ENCODE data around the gene UHRF1. TPM values are rescaled to one million over a fixed set of nuclear protein-coding genes. Genes with fewer than 3 reads are reported as not detected.
"Not testable (repeated sequence)": the region's sequence is repeated elsewhere in the genome, so short reads cannot be mapped to it uniquely, and the experiment has no call there.

UHRF1 gene
- total RNA-seq, 1 experiment from 2014 or later, result 40.7 TPM

DNA sequence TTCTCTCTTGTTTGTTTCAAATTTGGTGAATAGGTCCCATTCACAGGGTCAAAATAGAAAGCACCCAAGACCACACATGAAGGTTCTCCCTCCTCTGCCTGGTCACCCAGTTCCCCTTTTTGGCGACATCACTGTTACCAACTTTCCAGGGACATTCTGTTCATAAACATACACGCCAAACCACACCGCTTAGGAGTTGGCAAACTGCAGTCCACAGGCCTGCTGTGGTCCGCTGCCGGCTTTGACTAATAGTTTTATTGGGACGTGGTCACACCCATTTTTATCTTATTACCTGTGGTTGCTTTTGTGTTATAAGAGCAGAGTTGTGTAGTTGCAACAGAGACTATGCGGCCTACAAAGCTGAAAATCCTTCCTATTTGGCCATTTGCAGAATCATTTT, 24.2 kb downstream of the UHRF1 start:
- no peak for DNase-seq (ENCODE audit: low read depth)

DNA sequence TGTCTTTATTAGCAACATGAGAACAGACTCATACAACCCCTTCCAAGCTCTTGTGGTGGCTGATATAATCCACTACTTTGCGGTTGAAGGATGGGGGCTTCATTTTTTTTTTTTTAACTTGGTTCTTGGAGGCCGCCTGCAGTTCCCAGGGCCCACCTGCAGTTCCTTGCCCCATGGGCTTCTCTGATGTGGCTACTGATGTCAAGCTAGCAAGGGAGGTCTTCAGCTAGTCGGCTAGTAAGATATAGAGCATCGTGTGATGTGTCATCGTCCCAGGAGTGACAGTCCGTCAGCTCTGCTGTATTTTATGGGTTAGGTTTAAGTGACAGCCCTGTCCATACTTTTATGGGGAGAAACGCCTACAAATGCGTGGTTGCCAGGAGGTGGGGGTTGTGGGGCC, 26.1 kb downstream of the UHRF1 start:
- DNase-seq (ENCODE audit: low read depth), result no peak

DNA sequence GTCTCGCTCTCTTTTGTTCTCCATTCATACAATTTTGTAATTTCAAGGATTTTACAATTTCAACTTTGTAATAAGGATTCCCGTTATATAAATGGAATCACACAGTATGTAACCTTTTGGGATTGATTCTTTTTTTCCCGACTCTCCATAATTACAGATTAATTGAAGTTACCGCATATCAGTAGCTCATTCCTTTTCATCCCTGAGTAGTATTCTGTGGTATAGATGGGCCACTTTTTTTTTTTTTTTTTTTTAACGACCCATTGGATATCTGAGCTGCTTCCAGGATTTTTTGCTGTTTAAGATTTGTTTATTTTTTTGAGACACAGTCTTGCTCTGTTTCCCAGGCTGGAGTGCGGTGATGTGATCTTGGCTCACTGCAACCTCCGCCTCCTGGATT, 27.8 kb downstream of the UHRF1 start:
- DNase-seq (ENCODE audit: low read depth), result no peak

DNA sequence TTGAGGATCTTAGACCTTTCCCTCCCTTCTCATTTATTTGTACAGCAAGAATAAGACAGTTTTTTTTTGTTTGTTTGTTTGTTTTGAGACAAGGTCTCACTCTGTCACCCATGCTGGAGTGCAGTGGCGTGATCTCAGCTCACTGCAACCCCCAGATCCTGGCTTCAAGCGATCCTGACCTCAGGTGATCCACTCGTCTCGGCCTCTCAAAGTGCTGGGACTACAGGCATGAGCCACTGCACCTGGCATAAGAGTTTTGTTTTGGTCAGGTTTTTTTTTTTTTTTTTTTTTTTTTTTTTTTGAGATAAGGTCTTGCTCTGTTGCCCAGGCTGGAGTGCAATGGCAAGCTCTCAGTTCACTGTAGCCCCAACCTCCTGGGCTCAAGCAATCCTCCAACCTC, 29.2 kb downstream of the UHRF1 start:
- not testable (repeated sequence) for DNase-seq (ENCODE audit: low read depth)

DNA sequence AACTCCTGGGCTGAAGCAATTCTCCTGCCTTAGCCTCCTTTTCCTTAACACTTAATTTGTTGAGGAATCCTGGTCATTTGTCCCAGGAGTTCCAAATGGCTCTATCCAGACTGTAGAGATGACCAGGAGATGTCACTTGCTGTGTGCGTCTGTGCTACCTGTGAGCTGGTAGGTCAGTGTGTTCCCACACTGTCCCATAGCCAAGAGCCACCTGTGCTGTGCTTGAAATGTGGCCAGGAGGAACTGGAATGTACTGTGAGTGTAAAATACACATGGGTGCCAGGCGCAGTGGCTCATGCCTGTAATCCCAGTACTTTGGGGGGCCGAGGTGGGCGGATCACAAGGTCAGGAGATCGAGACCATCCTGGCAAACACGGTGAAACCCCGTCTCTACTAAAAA, 30.2 kb downstream of the UHRF1 start:
- no peak for DNase-seq (ENCODE audit: low read depth)

DNA sequence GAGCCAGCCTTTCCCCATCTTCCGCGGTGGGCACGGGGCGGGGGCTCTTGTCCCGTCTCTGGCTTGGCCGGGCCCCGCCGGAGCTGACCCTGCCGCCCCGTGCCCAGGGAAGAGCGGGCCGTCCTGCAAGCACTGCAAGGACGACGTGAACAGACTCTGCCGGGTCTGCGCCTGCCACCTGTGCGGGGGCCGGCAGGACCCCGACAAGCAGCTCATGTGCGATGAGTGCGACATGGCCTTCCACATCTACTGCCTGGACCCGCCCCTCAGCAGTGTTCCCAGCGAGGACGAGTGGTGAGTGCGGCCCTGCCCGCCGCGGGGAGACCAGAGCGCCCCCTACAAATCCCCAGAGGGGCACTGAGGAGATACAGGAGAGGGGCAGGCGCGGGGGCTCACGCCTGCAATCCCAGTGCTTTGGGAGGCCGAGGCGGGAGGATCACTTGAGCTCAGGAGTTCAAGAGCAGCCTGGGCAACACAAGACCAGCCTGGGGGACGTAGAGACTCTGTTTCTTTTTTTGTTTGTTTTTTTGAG, 32.4 kb downstream of the UHRF1 start:
- DNase-seq (ENCODE audit: low read depth), result not testable (repeated sequence)

DNA sequence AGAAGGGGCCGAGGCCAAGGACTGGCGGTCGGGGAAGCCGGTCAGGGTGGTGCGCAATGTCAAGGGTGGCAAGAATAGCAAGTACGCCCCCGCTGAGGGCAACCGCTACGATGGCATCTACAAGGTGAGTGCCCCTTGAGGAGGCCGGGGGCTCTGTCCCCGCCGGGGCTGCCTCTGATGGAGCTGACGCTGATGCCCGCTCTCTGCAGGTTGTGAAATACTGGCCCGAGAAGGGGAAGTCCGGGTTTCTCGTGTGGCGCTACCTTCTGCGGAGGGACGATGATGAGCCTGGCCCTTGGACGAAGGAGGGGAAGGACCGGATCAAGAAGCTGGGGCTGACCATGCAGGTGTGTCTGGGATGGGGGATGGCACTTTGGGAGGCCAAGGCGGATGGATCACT, 41.3 kb downstream of the UHRF1 start:
- not testable (repeated sequence) for DNase-seq (ENCODE audit: low read depth)

DNA sequence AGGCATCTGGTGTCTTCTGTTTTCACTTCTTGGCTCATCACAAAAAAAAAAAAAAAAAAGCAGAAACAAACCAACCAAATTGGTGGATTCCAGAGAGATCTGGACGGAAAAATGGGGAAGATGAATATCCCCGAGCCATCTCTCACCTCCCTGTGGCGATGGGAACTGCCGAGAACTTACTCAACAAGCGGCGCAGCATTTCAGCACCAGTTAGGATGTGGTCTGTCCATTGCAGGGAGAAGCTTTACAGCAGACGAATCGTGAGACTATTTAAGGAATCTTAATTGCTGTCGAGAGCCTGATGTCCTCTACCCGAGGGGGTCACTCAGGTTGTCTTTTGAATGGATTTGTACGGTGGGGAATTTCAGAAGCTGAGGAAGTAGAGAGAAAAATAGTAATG, 42.4 kb downstream of the UHRF1 start:
- DNase-seq (ENCODE audit: low read depth), result no peak

DNA sequence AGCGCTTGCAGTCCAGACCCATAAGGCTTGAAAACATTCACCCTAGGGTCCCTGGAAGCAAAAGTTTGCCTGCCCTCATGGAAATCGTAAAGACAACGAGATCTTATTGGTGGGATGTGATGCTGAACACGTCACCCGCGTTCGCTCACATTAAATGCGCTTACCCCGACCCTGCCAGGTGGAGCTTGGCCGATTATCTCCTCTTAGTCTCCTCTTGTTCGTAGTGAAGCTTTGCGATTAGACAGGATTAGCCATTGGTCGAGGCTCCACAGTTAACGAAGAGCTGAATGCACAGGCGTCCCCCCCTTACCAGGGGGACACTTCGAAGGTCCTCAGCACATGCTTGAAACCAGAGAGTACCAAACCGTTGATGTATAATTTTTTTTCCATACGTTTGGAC, 43.6 kb downstream of the UHRF1 start:
- DNase-seq (ENCODE audit: low read depth), result no peak

DNA sequence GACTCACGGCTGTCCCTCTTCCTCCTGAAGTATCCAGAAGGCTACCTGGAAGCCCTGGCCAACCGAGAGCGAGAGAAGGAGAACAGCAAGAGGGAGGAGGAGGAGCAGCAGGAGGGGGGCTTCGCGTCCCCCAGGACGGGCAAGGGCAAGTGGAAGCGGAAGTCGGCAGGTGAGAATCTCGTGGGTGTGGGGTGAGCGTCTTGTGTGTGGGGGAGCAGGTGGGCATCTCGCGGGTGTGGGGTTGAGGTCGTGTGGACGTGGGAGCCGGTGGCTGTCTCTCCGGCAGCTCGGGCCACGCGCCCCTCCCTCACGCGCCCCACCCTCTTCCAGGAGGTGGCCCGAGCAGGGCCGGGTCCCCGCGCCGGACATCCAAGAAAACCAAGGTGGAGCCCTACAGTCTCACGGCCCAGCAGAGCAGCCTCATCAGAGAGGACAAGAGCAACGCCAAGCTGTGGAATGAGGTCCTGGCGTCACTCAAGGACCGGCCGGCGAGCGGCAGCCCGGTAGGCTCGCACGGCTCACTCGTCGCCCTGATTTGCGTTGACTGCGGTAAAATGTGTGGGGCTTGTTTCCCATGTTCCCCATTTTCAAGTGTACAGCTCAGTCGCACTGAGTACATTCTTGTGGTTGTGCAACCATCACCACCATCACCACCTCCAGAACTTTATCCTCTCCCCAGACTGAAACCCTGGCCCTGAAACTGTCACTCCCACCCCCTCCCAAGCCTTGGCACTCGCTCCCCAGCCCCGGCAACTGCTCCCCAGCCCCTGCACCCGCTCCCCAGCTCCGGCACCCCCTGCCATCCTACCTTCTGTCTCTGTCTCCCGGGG, 45.2 kb downstream of the UHRF1 start:
- not testable (repeated sequence) for DNase-seq (ENCODE audit: low read depth)

DNA sequence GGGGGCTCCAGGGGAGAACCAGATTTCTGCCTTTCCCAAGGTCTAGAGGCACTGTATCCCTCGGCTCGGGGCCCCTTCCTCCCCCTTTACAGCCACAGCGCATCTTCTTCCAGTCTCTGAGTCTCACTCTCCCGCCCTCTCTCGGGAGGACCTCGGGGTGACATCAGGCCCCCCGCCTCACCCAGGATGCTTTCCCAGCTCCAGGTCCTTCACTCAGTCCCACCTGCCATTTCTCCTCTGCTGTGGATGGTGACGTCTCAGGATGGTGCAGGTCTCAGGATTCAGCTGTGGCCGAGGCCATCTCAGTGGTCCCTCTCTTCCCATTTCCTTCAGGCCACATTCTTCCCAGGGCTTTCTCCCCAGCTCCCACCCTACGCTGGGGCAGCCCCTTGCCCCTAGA, 46.0 kb downstream of the UHRF1 start:
- DNase-seq (ENCODE audit: low read depth), result no peak

DNA sequence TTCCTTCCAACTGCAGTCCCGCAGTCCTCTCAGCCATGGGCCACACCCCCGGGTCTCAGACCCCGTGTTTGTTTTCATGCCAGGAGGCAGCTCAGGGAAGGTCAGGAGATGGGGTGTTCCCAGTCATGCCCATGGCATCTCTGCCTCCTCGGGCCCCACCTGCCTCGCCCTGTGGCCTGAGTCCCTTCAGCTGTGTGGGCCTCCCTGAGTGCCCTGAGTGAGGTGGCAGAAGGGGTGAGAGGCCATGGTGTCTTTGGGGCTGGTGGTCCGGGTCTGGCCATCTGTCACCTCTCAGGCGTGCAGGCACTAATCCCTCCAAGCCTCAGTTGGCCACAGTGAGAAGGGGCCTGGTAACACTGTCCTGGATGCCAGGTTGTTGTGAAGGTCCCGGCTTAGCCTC, 48.7 kb downstream of the UHRF1 start:
- no peak for DNase-seq (ENCODE audit: low read depth)

DNA sequence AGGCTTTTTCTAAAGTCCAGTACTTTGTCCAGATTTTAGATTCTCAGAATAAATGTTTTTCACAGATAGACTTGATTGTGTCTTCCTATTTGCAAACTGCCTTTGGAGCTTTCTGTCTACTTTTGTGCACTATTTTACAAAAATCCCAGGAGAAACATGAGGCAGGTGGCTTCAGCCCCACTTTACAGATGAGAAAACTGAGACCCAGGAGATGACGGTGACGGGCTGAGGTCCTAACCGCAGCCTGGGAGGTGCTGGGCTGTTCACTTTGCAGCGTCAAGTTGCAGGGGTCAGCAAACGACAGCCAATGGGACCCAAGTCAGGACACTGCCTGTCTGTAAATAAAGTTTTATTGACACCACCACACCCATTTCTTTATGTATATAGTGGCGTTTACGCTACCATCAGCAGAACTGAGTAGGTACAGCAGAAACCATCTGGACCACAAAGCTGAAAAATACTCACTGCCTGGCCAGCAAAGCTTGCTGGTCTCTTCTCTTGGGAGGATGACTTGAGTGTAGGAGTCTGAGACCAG, 52.9 kb downstream of the UHRF1 start:
- no peak for DNase-seq (ENCODE audit: low read depth)

DNA sequence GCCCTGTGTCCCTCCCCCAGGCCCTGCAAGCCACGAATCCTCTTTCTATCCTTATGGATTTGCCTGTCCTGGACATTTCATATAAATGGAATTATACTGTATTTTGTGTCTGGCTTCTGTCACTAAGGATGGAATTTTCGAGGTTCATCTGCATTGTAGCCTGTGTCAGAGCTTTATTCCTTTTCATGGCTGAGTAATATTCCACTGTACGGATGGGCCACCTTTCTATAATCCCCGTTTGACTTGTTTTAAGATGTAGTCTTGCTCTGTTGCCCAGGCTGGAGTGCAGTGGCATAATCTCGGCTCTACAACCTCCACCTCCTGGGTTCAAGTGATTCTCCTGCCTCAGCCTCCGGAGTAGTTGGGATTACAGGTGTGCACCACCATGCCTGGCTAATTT, 55.8 kb downstream of the UHRF1 start:
- DNase-seq (ENCODE audit: low read depth), result no peak

DNA sequence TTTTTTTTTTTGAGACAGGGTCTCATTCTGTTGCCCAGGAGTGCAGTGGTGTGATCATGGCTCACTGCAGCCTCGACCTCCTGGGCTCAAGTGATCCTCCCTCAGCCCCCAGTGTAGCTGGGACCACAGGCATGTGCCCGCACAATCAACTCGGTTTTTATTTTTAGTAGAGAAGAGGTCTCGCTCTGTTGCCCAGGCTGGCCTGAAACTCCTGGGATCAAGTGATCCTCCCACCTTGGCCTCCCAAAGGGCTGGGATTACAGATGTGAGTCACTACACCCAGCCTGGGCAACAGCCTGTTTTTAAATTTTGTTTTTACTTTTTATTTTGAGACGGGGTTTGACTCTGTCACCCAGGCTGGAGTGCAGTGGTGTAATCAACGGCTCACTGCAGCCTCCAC, 57.3 kb downstream of the UHRF1 start:
- no peak for DNase-seq (ENCODE audit: low read depth)

DNA sequence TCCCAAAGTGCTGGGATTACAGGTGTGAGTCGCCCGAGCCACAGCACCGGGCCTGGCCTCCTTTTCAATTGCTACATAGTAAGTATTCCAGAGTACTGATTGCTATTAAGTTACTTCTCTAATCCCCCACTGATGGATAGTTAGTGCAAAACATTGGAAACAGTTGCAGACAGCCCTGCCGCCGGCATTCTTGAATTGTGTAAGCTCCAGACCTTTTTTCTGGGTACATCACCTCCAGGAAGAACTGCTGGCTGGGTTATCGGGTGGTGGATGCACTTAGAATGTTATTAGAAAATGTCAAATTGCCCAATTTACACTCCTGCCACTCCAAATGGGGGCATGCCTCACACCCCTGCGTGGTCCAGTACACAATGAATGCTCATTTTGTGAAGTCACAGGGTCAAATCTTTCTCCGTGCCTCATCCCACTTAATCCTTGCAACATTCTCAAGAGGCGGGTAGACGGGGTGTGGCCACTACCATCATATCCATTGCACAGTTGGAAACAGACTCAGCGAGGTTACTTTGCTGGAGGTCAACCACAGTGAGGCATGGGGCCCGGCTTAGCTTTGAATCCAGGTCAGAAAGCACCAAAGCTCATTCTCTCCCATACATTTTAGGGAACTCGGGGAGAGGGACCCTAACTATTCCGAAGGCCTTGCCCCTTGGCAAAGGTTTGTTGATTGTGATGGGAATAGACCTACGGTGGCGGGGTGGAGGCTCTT, 58.6 kb downstream of the UHRF1 start:
- peak; percentile 13 for DNase-seq (ENCODE audit: low read depth)

DNA sequence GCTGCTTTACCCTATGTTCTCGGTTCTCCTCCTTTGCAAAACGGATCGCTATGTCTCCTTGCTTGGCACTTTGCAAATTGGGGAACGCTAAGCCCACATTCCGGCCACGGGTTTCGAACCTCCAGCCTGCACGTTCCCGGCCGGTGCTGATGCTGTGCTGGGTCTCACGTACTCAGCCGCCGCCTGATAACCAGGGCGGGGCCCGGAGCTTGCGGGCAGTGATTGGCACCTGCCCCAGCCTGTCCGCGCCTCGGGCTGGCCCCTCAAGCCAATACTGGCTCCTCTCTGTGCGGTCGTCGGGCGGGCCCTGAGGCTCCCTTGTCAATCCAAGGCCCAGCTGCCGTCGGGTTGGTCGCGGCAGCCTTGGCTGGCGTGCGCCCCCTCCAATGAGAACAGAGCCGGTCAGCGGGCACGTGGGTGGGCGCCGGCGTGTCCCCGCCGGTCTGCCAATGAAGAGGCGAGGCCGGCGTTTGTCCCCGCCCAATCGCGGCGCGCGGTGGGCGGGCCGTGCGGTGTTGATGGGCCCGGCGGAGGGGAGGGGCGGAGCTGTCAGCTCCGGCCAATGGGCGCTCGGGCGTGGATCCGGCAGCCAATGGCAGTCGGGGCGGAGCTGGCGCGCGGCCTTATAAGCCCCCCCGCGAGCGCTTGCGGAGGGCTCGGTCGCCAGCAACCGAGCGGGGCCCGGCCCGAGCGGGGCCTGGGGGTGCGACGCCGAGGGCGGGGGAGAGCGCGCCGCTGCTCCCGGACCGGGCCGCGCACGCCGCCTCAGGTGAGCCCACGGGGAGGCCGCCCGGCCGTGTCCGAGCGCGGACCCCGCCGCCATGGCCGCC, 59.4 kb downstream of the UHRF1 start, which contains the start of gene KDM4B:
Gene KDM4B (plus strand): TSS at position 652 of the 830 bp plus-strand sequence. CDS start 63,778 bp downstream, outside the sequence.
- DNase-seq (ENCODE audit: low read depth), result peak; percentile 98

DNA sequence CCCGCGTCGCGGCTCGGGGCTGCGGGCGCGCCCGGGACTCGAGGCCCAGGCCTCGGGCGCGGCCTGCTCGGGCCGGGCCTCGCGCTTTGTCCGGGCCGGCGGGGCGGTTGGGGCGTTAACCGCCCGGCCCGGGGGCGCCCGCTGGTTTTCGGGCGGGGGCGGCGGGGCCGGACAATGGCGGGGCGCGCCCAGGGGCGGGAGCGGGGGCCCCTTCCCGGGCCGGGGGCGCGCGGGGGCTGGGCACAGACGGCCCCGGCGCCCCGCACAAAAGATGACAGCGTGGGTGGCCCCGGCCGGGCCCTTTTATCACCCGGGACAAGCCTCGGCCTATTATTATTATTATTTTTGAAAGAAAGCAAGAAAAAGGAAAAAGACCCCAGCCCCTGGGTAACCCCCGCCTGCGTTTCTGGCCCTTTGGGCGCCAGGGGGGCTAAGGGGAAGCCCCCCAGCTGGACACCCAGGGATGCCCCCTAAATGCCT, 60.0 kb downstream of the UHRF1 start:
- no peak for DNase-seq (ENCODE audit: low read depth)

DNA sequence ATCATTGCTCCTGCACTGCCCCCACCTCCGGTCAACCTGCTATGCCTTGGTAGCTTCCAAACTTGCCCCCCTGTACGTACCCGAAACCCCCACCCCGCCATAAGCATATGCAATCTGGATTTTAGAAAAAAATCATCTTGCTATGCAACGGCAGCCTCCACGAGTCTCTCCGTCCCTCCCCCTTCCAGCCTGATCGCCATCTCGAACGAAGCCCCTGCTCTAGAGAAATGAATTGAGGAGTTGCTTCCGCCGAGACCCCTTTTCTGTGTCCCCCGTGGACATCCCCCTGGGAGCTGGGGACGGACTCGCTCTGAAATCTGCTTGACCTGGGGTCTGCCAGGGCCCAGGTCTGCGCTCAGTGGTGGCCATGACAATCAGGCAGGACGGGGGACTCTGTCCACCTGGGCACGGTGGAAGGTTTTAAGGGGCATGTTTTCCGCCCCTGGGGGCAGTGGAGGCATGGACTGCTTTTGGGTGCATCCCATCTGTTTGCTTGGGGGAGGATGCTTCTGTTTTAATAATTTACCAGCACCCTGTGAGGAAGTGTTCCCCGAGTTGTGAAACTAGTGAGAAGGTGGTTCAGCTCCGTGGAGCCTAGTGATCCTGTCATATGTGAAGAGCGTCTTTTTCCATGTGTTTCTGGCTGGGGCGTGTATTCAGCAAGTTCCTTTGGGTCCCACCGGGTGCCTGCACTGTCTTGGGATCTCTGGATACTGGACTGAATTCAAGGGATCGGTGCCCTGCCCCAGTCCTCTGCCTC, 60.7 kb downstream of the UHRF1 start:
- no peak for DNase-seq (ENCODE audit: low read depth)
